ENCODE data around the gene IGFALS. TPM values are rescaled to one million over a fixed set of nuclear protein-coding genes. Genes with fewer than 3 reads are reported as not detected.

IGFALS gene
- total RNA-seq, 4 donors from 2014 or later, result 0.42 to 2.4 (median 1.1) TPM

- no peaks in the 10 kb centered on the region for H3K9me3 ChIP-seq
- H3K27ac ChIP-seq, result no peak overlapping the region
- peaks cover 54% of the 10 kb centered on the region for H3K36me3 ChIP-seq
- peaks cover 40% of the 10 kb centered on the region for H3K4me1 ChIP-seq
- no peaks in the 10 kb centered on the region for H3K27me3 ChIP-seq
- no peak for DNase-seq (ENCODE audit: low spot score in 2 of 2)
- H3K4me3 ChIP-seq, result no peak overlapping the region
- TF ChIP-seq CTCF (IDR thresholded peaks at IDR 0.05) (no peak), EP300 (IDR thresholded peaks at IDR 0.05) (no peak), POLR2AphosphoS5 (IDR thresholded peaks at IDR 0.05) (no peak), POLR2A (IDR thresholded peaks at IDR 0.05) (no peak)
- WGBS, result 93% methylated on average over 21 of the region's 41 CpGs
These were observed 25.3 kb downstream of the IGFALS start for GRCh38 chr16:1768061-1768766.

- Histone ChIP-seq H3K27me3 (no peaks in the 10 kb centered on the region), H3K4me3 (no peak overlapping the region), H3K27ac (no peak overlapping the region), H3K4me1 (peaks cover 38% of the 10 kb centered on the region), H3K36me3 (peaks cover 61% of the 10 kb centered on the region), H3K9me3 (no peaks in the 10 kb centered on the region)
- DNase-seq (ENCODE audit: low spot score in 2 of 2), result no peak
- WGBS, result 86% methylated on average over 25 of the region's 42 CpGs
- no peak for TF ChIP-seq EP300 (IDR thresholded peaks at IDR 0.05)
- no peak for TF ChIP-seq CTCF (IDR thresholded peaks at IDR 0.05)
- TF ChIP-seq POLR2AphosphoS5 (IDR thresholded peaks at IDR 0.05), result no peak
- no peak for TF ChIP-seq POLR2A (IDR thresholded peaks at IDR 0.05)
These were observed 26.1 kb downstream of the IGFALS start for GRCh38 chr16:1767116-1767994.

- Histone ChIP-seq H3K9me3 (no peaks in the 10 kb centered on the region), H3K4me1 (peaks cover 32% of the 10 kb centered on the region), H3K36me3 (peaks cover 68% of the 10 kb centered on the region), H3K27me3 (no peaks in the 10 kb centered on the region), H3K27ac (no peak overlapping the region), H3K4me3 (no peak overlapping the region)
- no peak for TF ChIP-seq EP300 (IDR thresholded peaks at IDR 0.05)
- 60% methylated on average over 5 of the region's 18 CpGs for WGBS
- DNase-seq (ENCODE audit: low spot score in 2 of 2), result no peak
These were observed 26.8 kb downstream of the IGFALS start for GRCh38 chr16:1766701-1767100.

- 88% methylated on average over 14 of the region's 19 CpGs for WGBS
- no peak for DNase-seq (ENCODE audit: low spot score in 2 of 2)
- Histone ChIP-seq H3K36me3 (peaks cover 72% of the 10 kb centered on the region), H3K4me3 (no peak overlapping the region), H3K9me3 (no peaks in the 10 kb centered on the region), H3K27me3 (no peaks in the 10 kb centered on the region), H3K4me1 (peaks cover 28% of the 10 kb centered on the region), H3K27ac (no peak overlapping the region)
- no peak for TF ChIP-seq CTCF (IDR thresholded peaks at IDR 0.05)
- no peak for TF ChIP-seq POLR2AphosphoS5 (IDR thresholded peaks at IDR 0.05)
- TF ChIP-seq EP300 (IDR thresholded peaks at IDR 0.05), result no peak
- no peak for TF ChIP-seq POLR2A (IDR thresholded peaks at IDR 0.05)
These were observed 27.3 kb downstream of the IGFALS start for GRCh38 chr16:1766231-1766630.

GRCh38 chr16:1765826-1766225 lies 27.7 kb downstream of the IGFALS start:
- Histone ChIP-seq H3K4me3 (no peak overlapping the region), H3K27me3 (no peaks in the 10 kb centered on the region), H3K4me1 (peaks cover 26% of the 10 kb centered on the region), H3K27ac (no peak overlapping the region), H3K9me3 (no peaks in the 10 kb centered on the region), H3K36me3 (peaks cover 76% of the 10 kb centered on the region)
- TF ChIP-seq EP300 (IDR thresholded peaks at IDR 0.05), result no peak
- no peak for TF ChIP-seq POLR2A (IDR thresholded peaks at IDR 0.05)
- no peak for TF ChIP-seq POLR2AphosphoS5 (IDR thresholded peaks at IDR 0.05)
- TF ChIP-seq CTCF (IDR thresholded peaks at IDR 0.05), result no peak
- WGBS, result no CpG with 5 or more reads among the region's 22 CpGs
- no peak for DNase-seq (ENCODE audit: low spot score in 2 of 2)

Measured in suprapubic skin (tissue), 4 donors.